Neural progenitor cell (in vitro differentiated cells): Measurements from ENCODE around the gene SLX4IP.

ENCODE experiments used
- CTCF ChIP-seq: fragments of 200-600 bp; sonication (generic); IDR thresholded peaks from 2 replicates; pipeline ENCODE4 v1.5.1; 2017; ENCODE audit warnings: antibody characterized with exemption, mild to moderate bottlenecking
- EZH2 ChIP-seq: fragments of 200-600 bp; sonication (generic); IDR thresholded peaks from 2 replicates; pipeline ENCODE4 v1.6.1; 2017; ENCODE audit warnings: antibody characterized with exemption, mild to moderate bottlenecking, moderate library complexity

- no peak for TF ChIP-seq EZH2
- TF ChIP-seq CTCF: no peak
These were observed 71.9 kb downstream of the SLX4IP start for GRCh38 chr20:10507052-10507451.
